ENCODE measurements around the gene TUBA3C. TPM values are rescaled to one million over a fixed set of nuclear protein-coding genes. Genes with fewer than 3 reads are reported as not detected.

Gene TUBA3C
- total RNA-seq, 1 experiment from 2014 or later, result not detected

GRCh38 chr13:19152403-19152802 is 29.2 kb downstream of the TUBA3C start:
- Histone ChIP-seq H3F3A (ENCODE audit: insufficient read depth, low read depth) (no peaks in the 10 kb centered on the region), H3K9me3 (ENCODE audit: insufficient read depth, low read depth) (no peaks in the 10 kb centered on the region; the same call in 1 of the 2 replicates), H3K9me2 (ENCODE audit: insufficient read depth) (no peaks in the 10 kb centered on the region), H3K36me3 (ENCODE audit: low read depth) (no peaks in the 10 kb centered on the region), H4K20me1 (ENCODE audit: insufficient read depth) (no peaks in the 10 kb centered on the region), H3K27me3 (ENCODE audit: insufficient read depth, low read depth) (peaks cover 14% of the 10 kb centered on the region), H3K4me1 (replicated peaks; ENCODE audit: insufficient read depth) (no peaks in the 10 kb centered on the region), H3K4me3 (no peak overlapping the region), H3K4me2 (no peak overlapping the region), H2AFZ (no peak overlapping the region), H3K27ac (no peak overlapping the region), H3K79me2 (ENCODE audit: low read depth) (no peaks in the 10 kb centered on the region)
- no peak for DNase-seq
- ChIA-PET POLR2A (ENCODE audit: unreplicated experiment) (interaction anchor here (0.6 kb wide), 1 partner anchor 453 kb away, joined by 6 read pairs; no protein-coding TSS in a partner anchor), CTCF (no interaction called here)
- BruUV-seq (replicated peaks), result no TSS peak
- intact Hi-C loops (cut with micrococcal nuclease; ENCODE audit: unreplicated experiment), result no loop called here
- TF ChIP-seq EZH2 (IDR thresholded peaks at IDR 0.05; ENCODE audit: low read depth) (no peak), CTCF (conservative IDR thresholded peaks at IDR 0.05) (no peak)

- no peak for DNase-seq
- CTCF ChIA-PET, result no interaction called here
- no peaks in the 10 kb centered on the region; the same call in 1 of the 2 replicates for H3K9me3 ChIP-seq (ENCODE audit: insufficient read depth, low read depth)
- intact Hi-C loops (cut with micrococcal nuclease; ENCODE audit: unreplicated experiment), result no loop called here
- TF ChIP-seq CTCF (conservative IDR thresholded peaks at IDR 0.05) (no peak), EZH2 (IDR thresholded peaks at IDR 0.05; ENCODE audit: low read depth) (no peak)
- no peaks in the 10 kb centered on the region for H3K79me2 ChIP-seq (ENCODE audit: low read depth)
- BruUV-seq (replicated peaks), result no TSS peak
- no peak overlapping the region for H3K4me2 ChIP-seq
- peaks cover 14% of the 10 kb centered on the region for H3K27me3 ChIP-seq (ENCODE audit: insufficient read depth, low read depth)
- H3K9me2 ChIP-seq (ENCODE audit: insufficient read depth), result no peaks in the 10 kb centered on the region
- H3K4me1 ChIP-seq (replicated peaks; ENCODE audit: insufficient read depth), result no peaks in the 10 kb centered on the region
- no peaks in the 10 kb centered on the region for H3K36me3 ChIP-seq (ENCODE audit: low read depth)
- H3K4me3 ChIP-seq, result no peak overlapping the region
- H3F3A ChIP-seq (ENCODE audit: insufficient read depth, low read depth), result no peaks in the 10 kb centered on the region
- no peak overlapping the region for H2AFZ ChIP-seq
- POLR2A ChIA-PET (ENCODE audit: unreplicated experiment), result no interaction called here
- no peak overlapping the region for H3K27ac ChIP-seq
- H4K20me1 ChIP-seq (ENCODE audit: insufficient read depth), result no peaks in the 10 kb centered on the region
These were observed 29.9 kb downstream of the TUBA3C start for GRCh38 chr13:19151581-19152263.

- H3K4me3 ChIP-seq, result no peak overlapping the region
- no peak overlapping the region for H2AFZ ChIP-seq
- no peaks in the 10 kb centered on the region for H3K4me1 ChIP-seq (replicated peaks; ENCODE audit: insufficient read depth)
- H3K9me2 ChIP-seq (ENCODE audit: insufficient read depth), result no peaks in the 10 kb centered on the region
- no TSS peak for BruUV-seq (replicated peaks)
- peaks cover 14% of the 10 kb centered on the region for H3K27me3 ChIP-seq (ENCODE audit: insufficient read depth, low read depth)
- TF ChIP-seq CTCF (conservative IDR thresholded peaks at IDR 0.05) (no peak), EZH2 (IDR thresholded peaks at IDR 0.05; ENCODE audit: low read depth) (no peak)
- H3K36me3 ChIP-seq (ENCODE audit: low read depth), result no peaks in the 10 kb centered on the region
- no peaks in the 10 kb centered on the region; the same call in 1 of the 2 replicates for H3K9me3 ChIP-seq (ENCODE audit: insufficient read depth, low read depth)
- H3K79me2 ChIP-seq (ENCODE audit: low read depth), result no peaks in the 10 kb centered on the region
- H3K4me2 ChIP-seq, result no peak overlapping the region
- ChIA-PET CTCF (no interaction called here), POLR2A (ENCODE audit: unreplicated experiment) (no interaction called here)
- H3F3A ChIP-seq (ENCODE audit: insufficient read depth, low read depth), result no peaks in the 10 kb centered on the region
- intact Hi-C loops (cut with micrococcal nuclease; ENCODE audit: unreplicated experiment), result no loop called here
- H3K27ac ChIP-seq, result no peak overlapping the region
- no peaks in the 10 kb centered on the region for H4K20me1 ChIP-seq (ENCODE audit: insufficient read depth)
- no peak for DNase-seq
These were observed 30.9 kb downstream of the TUBA3C start for GRCh38 chr13:19150712-19151228.
